Smooth muscle cell (in vitro differentiated cells): ENCODE measurements around the gene ARHGEF16. TPM values are rescaled to one million over a fixed set of nuclear protein-coding genes. Genes with fewer than 3 reads are reported as not detected.

Experiments
- DNase-seq: peaks from one replicate; lab custom pipeline; 2025; ENCODE audit not compliant: unreplicated experiment; lab: John Stamatoyannopoulos, UW
- H2AFZ ChIP-seq: fragments of 200-600 bp; sonication (generic); 2 replicates; pipeline ENCODE4 v1.6.0; 2016; ENCODE audit warnings: antibody characterized with exemption, low read depth, mild to moderate bottlenecking
- H3F3A ChIP-seq: fragments of 200-600 bp; sonication (generic); 2 replicates; pipeline ENCODE4 v1.6.0; 2017; ENCODE audit warnings: antibody characterized with exemption, low read depth
- H3K27ac ChIP-seq: fragments of 200-600 bp; sonication (generic); 2 replicates; pipeline ENCODE4 v1.5.1; 2016; ENCODE audit warnings: low read depth, mild to moderate bottlenecking
- H3K27me3 ChIP-seq: fragments of 200-600 bp; sonication (generic); 2 replicates; pipeline ENCODE4 v1.6.1; 2016; ENCODE audit warnings: low read depth, mild to moderate bottlenecking
- H3K36me3 ChIP-seq: fragments of 200-600 bp; sonication (generic); 2 replicates; pipeline ENCODE4 v1.5.1; 2016; ENCODE audit warnings: low read depth
- H3K4me1 ChIP-seq: fragments of 200-600 bp; sonication (generic); 2 replicates; pipeline ENCODE4 v1.5.1; 2016; ENCODE audit warnings: low read depth
- H3K4me2 ChIP-seq: fragments of 200-600 bp; sonication (generic); 2 replicates; pipeline ENCODE4 v1.6.0; 2016; ENCODE audit warnings: mild to moderate bottlenecking
- H3K4me3 ChIP-seq: fragments of 200-600 bp; sonication (generic); 2 replicates; pipeline ENCODE4 v1.5.1; 2016; ENCODE audit warnings: mild to moderate bottlenecking
- H3K79me2 ChIP-seq: fragments of 200-600 bp; sonication (generic); 2 replicates; pipeline ENCODE4 v1.6.0; 2016; ENCODE audit warnings: low read depth, mild to moderate bottlenecking
- H3K9ac ChIP-seq: fragments of 200-600 bp; sonication (generic); 2 replicates; pipeline ENCODE4 v1.6.0; 2016; ENCODE audit warnings: low read depth
- H3K9me3 ChIP-seq: fragments of 200-600 bp; sonication (generic); replicated peaks from 2 replicates; pipeline ENCODE4 v1.5.1; 2016; ENCODE audit warnings: low read depth
- H4K20me1 ChIP-seq: fragments of 200-600 bp; sonication (generic); 2 replicates; pipeline ENCODE4 v1.6.0; 2016; ENCODE audit warnings: low read depth
- WGBS: methylation state at CpG from one replicate; pipeline ENCODE4 v1.1.7; 2016; ENCODE audit warnings: low lambda C conversion rate; 5-methylcytosine and 5-hydroxymethylcytosine counted together
- polyA plus RNA-seq: library from polyadenylated mRNA; unstranded; fragments of >200 nt; fragmentation: Nextera tagmentation; extraction: Ambion mirVana; gene quantifications from 2 replicates; pipeline ENCODE4 v1.2.1, GENCODE V29; 2016
- total RNA-seq: library from RNA; depleted of rRNA; stranded (reverse); fragments of >200 nt; gene quantifications from 2 replicates; pipeline ENCODE4 v1.2.3, GENCODE V29; 2014
- TF ChIP-seq, protein P1 (sequence below): fragments of 200-600 bp; sonication (generic); IDR thresholded peaks from 2 replicates; pipeline ENCODE4 v1.5.1; 2017; ENCODE audit warnings: borderline replicate concordance, mild to moderate bottlenecking, antibody characterized with exemption; ENCODE audit not compliant: insufficient read depth, poor library complexity, severe bottlenecking

ARHGEF16 gene
- total and polyA plus RNA-seq, 2 experiments from 2014 or later = 4.6 to 6.9 TPM

DNA sequence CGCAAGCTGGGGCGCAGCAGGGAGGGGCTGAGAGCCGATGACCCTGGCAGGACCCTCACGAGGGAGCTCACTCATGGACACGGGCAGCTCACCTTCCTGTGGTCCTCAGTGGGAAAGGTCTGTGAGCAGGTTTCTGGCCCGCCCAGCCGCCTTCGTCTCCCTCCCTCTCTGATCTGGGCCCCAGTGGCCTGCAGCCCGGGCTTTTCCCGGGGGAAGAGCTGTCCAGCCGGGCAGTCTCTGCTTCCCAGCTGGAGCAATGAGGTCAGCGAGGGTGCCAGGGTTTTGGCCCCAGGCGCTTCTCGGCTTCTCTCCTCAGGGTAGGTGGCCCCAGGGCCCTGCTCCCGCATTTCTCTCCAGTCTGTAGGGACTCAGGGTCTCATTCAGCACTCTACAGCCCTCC is 22.2 kb upstream of the ARHGEF16 start:
- H3F3A ChIP-seq = no peaks in the 10 kb centered on the region
- no peak for DNase-seq
- WGBS = 82% methylated on average over 15 of the region's 15 CpGs

DNA sequence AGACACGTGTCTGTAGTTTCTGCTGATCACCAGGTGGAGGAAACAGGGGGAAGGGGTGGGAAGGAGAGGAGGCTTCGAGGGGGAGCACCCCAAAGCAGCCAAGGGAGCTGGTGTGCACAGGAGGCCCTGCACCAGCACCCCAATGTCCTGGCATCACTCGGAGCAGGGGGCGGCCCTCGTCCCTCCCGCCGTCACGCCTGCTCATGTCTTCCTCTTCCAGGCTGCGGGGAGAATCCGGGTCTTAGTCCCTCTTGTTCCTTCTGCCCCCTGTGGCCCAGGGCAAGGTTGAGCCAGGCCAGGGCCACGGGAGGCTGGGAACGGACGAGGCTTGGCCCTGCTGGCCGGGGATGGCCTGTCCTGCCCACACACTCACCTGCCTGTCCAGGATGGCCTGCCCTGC is 21.4 kb upstream of the ARHGEF16 start:
- WGBS = 91% methylated on average over 14 of the region's 14 CpGs
- DNase-seq = no peak
- H3K9ac ChIP-seq = no peak overlapping the region

More for the DNA sequence above, 22.2 kb upstream of the ARHGEF16 start:
- H3K9ac ChIP-seq = no peak overlapping the region
- no peaks in the 10 kb centered on the region for H3K79me2 ChIP-seq
- no peak overlapping the region for H2AFZ ChIP-seq
- no peaks in the 10 kb centered on the region for H3K36me3 ChIP-seq
- no peaks in the 10 kb centered on the region for H3K9me3 ChIP-seq
- H4K20me1 ChIP-seq = no peaks in the 10 kb centered on the region
- no peaks in the 10 kb centered on the region for H3K27me3 ChIP-seq
- H3K4me2 ChIP-seq = no peak overlapping the region
- H3K27ac ChIP-seq = no peak overlapping the region
- H3K4me3 ChIP-seq = no peak overlapping the region
- H3K4me1 ChIP-seq = no peaks in the 10 kb centered on the region
- TF ChIP-seq, protein P1, sequence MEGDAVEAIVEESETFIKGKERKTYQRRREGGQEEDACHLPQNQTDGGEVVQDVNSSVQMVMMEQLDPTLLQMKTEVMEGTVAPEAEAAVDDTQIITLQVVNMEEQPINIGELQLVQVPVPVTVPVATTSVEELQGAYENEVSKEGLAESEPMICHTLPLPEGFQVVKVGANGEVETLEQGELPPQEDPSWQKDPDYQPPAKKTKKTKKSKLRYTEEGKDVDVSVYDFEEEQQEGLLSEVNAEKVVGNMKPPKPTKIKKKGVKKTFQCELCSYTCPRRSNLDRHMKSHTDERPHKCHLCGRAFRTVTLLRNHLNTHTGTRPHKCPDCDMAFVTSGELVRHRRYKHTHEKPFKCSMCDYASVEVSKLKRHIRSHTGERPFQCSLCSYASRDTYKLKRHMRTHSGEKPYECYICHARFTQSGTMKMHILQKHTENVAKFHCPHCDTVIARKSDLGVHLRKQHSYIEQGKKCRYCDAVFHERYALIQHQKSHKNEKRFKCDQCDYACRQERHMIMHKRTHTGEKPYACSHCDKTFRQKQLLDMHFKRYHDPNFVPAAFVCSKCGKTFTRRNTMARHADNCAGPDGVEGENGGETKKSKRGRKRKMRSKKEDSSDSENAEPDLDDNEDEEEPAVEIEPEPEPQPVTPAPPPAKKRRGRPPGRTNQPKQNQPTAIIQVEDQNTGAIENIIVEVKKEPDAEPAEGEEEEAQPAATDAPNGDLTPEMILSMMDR = no peak

DNA sequence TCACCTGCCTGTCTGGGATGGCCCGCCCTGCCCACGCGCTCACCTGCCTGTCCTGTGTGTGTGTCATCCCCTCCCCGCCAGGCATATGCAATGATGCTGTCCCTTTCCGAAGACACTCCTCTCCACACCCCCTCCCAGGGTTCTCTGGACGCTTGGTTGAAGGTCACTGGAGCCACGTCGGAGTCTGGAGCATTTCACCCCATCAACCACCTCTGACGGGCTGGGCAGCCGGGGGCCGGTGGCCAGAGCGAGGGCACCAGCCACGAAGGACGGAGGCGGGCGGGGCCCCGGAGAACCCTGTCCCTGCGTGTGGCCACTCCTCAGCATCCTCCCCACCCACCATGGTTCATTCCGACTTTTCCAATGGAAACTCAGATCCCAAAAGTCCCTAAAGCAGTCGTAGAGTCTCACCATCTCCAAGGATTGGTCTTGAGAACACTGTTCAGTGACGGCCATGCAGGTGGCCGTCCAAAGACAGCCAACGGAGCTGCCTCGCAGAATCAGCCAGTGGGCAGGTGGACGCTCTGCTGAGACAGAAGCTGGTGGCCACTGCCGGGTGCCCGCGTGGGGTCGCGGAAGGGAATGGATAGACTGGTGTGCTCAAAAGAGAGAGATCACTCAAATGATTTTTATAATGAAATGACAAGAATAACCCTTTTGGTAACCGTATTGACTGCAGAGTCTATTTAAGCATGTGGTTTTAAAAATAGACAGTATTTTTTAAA is 20.7 kb upstream of the ARHGEF16 start:
- no peak overlapping the region for H3K9ac ChIP-seq
- no peaks in the 10 kb centered on the region for H3K79me2 ChIP-seq
- H2AFZ ChIP-seq = no peak overlapping the region
- H3F3A ChIP-seq = no peaks in the 10 kb centered on the region
- no peak for DNase-seq
- no peaks in the 10 kb centered on the region for H3K36me3 ChIP-seq
- H3K9me3 ChIP-seq = no peaks in the 10 kb centered on the region
- no peak overlapping the region for H3K27ac ChIP-seq
- H3K4me3 ChIP-seq = no peak overlapping the region
- TF ChIP-seq, protein P1 = no peak
- H4K20me1 ChIP-seq = no peaks in the 10 kb centered on the region
- no peaks in the 10 kb centered on the region for H3K4me1 ChIP-seq
- no peak overlapping the region for H3K4me2 ChIP-seq
- H3K27me3 ChIP-seq = no peaks in the 10 kb centered on the region
- 97% methylated on average over 31 of the region's 31 CpGs for WGBS

More for the DNA sequence above, 21.4 kb upstream of the ARHGEF16 start:
- no peaks in the 10 kb centered on the region for H3K79me2 ChIP-seq
- no peak overlapping the region for H2AFZ ChIP-seq
- no peaks in the 10 kb centered on the region for H3K9me3 ChIP-seq
- H3K27me3 ChIP-seq = no peaks in the 10 kb centered on the region
- H3K4me2 ChIP-seq = no peak overlapping the region
- H3K4me1 ChIP-seq = no peaks in the 10 kb centered on the region
- no peaks in the 10 kb centered on the region for H3F3A ChIP-seq
- H4K20me1 ChIP-seq = no peaks in the 10 kb centered on the region
- no peaks in the 10 kb centered on the region for H3K36me3 ChIP-seq
- H3K27ac ChIP-seq = no peak overlapping the region
- TF ChIP-seq, protein P1 = no peak
- H3K4me3 ChIP-seq = no peak overlapping the region
